Bladder microvascular endothelial cell (primary cell): ENCODE measurements around the gene FAM53B. TPM values are rescaled to one million over a fixed set of nuclear protein-coding genes. Genes with fewer than 3 reads are reported as not detected.

ENCODE experiments used
- total RNA-seq: library from RNA; depleted of rRNA; stranded (reverse); fragments of >200 nt; gene quantifications from 2 replicates; pipeline ENCODE4 v1.2.3, GENCODE V29; 2014

Gene FAM53B
- total RNA-seq, result 16.5 and 24.1 TPM in 2 replicates

DNA sequence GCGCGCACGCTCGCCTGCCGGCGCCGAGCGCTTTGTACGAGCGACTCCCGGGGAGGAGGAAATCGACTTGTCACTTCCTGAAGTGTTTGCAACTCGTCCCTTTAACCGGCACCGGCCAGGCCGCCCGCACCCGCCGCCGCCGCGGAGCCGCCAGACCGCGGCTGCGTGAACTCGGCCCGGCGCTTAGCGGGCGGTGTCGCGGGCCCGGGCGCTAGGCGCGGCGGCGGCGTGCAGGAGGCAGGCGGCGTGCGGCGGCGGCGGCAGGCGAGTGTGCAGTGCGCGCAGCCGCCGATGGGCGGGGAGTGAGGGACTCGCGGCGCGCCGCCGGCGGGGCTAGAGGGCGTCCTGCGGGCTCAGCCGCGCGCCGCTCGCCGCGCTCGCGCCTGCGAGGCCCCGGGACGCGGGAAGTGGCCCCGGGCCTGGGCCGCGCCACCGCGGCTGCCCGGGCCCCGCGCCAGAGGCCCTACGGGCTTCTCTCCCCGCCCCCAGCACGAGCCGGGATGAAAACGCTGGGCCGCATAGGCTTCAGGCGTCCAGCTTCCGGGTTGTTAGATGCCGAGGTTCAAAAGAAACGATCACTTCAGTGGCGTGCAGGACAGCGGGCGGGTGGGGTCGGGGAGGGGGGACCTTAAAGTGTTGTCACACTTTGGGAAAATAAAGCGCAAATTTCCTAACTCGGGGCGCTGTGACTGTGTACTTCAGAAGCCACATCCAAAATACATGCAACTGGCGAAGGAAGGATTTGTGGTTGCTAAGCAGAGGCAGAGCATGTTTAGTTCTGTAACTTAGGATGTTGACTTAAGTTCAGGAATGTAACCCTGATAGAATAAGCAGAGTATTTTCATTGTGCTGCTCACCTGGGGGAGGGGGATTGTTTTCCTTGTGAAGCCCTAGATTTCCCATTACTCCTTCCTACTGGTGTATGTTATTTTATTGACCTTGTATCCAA, at the start of gene FAM53B:
TSS of gene FAM53B (minus strand) at position 277 of the 949 bp plus-strand sequence. CDS start 37,665 bp downstream, outside the sequence.

GRCh38 chr10:124791547-124792348, 47.6 kb upstream of the FAM53B start, which contains the start of gene EEF1AKMT2:
Gene EEF1AKMT2 (minus strand): TSS chr10:124791887. CDS start chr10:124791833, 54 bp downstream.

Other genes with a start within 250 kb of the FAM53B start
- 11.3 and 22.4 TPM in 2 replicates for gene EEF1AKMT2, start 47.5 kb upstream of the FAM53B start, total RNA-seq
- 9.1 and 13.0 TPM in 2 replicates for gene ABRAXAS2, start 57.4 kb upstream of the FAM53B start, total RNA-seq
- gene ZRANB1, start 197.7 kb upstream of the FAM53B start, total RNA-seq, result 16.4 and 27.1 TPM in 2 replicates